ENCODE results near the gene NOP14. TPM values are rescaled to one million over a fixed set of nuclear protein-coding genes. Genes with fewer than 3 reads are reported as not detected.

The NOP14 gene
- total RNA-seq, 1 experiment from 2014 or later: 50.1 TPM

DNA sequence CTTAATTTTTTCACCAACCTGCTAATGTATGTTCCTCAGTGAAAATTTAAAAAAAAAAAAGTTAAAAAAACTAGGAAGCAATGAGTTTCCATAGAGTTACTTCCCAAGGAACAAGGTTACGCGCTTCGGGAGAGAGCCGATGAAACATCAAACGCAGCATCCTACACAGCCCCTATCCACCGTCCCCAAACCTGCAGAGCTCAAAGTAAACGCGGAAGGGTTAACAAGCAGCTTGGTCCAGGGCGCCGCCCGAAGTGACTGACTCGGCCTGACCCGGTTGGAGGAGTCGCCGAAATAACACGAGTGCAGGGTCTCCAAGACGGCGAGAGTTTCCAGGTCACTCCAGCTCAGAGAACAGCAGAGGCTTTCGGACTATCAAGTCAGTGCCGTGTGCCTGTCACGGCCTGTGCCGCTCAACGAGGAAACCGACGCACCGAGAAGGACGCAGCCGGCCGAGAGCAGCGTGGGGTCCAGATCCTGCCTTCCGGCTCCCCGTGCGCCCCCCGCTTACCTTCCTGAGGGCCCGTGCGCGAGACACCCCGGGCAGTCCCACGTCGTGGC, 512 bp downstream of the NOP14 start:
- H3K79me1 ChIP-seq (ENCODE audit: insufficient read depth, low read depth, low read length, poor library complexity, severe bottlenecking): no peaks in the 10 kb centered on the region
- H3K4me3 Mint-ChIP-seq: peak overlapping the region; percentile 91 to 94
- no peak overlapping the region for H3T11ph ChIP-seq (ENCODE audit: low read length)
- peak overlapping the region; percentile 75 for H3K18ac ChIP-seq (ENCODE audit: insufficient read length, low read depth, low read length)
- H3K23ac ChIP-seq (ENCODE audit: insufficient read length, low read depth, low read length): no peak overlapping the region
- H3K27me3 Mint-ChIP-seq (ENCODE audit: low read depth): peaks cover 13% of the 10 kb centered on the region
- H3K27ac Mint-ChIP-seq: peak overlapping the region; percentile 44 to 97 (median 87)
- no peak overlapping the region for H3K27ac ChIP-seq (ENCODE audit: insufficient read length, low read depth, low read length)
- no peaks in the 10 kb centered on the region for H3K9me3 ChIP-seq (ENCODE audit: control insufficient read depth, low read depth, low read length)
- DNase-seq: peak; percentile 66
- H3K36me3 Mint-ChIP-seq (ENCODE audit: insufficient read depth in 1 of 3, low read depth in 3 of 3): peaks cover 19 to 23% (median 20%) of the 10 kb centered on the region in 3 experiments
- H3K9ac ChIP-seq (ENCODE audit: extremely low read depth, insufficient read length, low read length): peak overlapping the region; percentile 84
- no peak overlapping the region for H3K4ac ChIP-seq (ENCODE audit: low read depth, low read length)
- no peak overlapping the region for H3K56ac ChIP-seq (ENCODE audit: insufficient read length, low read depth, low read length)
- no peak overlapping the region for H2BK5ac ChIP-seq (ENCODE audit: insufficient read length, low read length)
- H3K79me2 ChIP-seq (ENCODE audit: insufficient read depth, low read length): no peaks in the 10 kb centered on the region
- H2BK20ac ChIP-seq (ENCODE audit: low read depth, low read length, poor library complexity, severe bottlenecking): no peak overlapping the region
- peaks cover 15 to 23% of the 10 kb centered on the region in 2 experiments for H3K4me1 Mint-ChIP-seq
- no peak overlapping the region for H4K8ac ChIP-seq (replicated peaks; ENCODE audit: insufficient read length, low read depth, low read length)
- no peaks in the 10 kb centered on the region for H3K23me2 ChIP-seq (ENCODE audit: insufficient read length, low read depth, low read length, poor library complexity, severe bottlenecking)
- H3K14ac ChIP-seq (ENCODE audit: insufficient read depth, low read length): peak overlapping the region; percentile 91
- H2BK12ac ChIP-seq (ENCODE audit: insufficient read length, low read depth, low read length): no peak overlapping the region
- TF ChIP-seq, protein P1, sequence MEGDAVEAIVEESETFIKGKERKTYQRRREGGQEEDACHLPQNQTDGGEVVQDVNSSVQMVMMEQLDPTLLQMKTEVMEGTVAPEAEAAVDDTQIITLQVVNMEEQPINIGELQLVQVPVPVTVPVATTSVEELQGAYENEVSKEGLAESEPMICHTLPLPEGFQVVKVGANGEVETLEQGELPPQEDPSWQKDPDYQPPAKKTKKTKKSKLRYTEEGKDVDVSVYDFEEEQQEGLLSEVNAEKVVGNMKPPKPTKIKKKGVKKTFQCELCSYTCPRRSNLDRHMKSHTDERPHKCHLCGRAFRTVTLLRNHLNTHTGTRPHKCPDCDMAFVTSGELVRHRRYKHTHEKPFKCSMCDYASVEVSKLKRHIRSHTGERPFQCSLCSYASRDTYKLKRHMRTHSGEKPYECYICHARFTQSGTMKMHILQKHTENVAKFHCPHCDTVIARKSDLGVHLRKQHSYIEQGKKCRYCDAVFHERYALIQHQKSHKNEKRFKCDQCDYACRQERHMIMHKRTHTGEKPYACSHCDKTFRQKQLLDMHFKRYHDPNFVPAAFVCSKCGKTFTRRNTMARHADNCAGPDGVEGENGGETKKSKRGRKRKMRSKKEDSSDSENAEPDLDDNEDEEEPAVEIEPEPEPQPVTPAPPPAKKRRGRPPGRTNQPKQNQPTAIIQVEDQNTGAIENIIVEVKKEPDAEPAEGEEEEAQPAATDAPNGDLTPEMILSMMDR (conservative IDR thresholded peaks at IDR 0.05): no peak
- no peak overlapping the region for H2BK15ac ChIP-seq (ENCODE audit: low read depth, low read length)
- H3K4me2 ChIP-seq (ENCODE audit: insufficient read depth, insufficient read length, low read length): peak overlapping the region; percentile 71
- no peak overlapping the region for H2AFZ ChIP-seq (ENCODE audit: low read length)
- no peak overlapping the region for H4K91ac ChIP-seq (ENCODE audit: insufficient read length, low read depth, low read length)
- H3K27me3 ChIP-seq (ENCODE audit: insufficient read depth, low read length): no peaks in the 10 kb centered on the region
- no peaks in the 10 kb centered on the region for H3K4me1 ChIP-seq (ENCODE audit: insufficient read depth, low read length)
- no CpG with 5 or more reads among the region's 40 CpGs for WGBS (ENCODE audit: extremely low coverage, insufficient read length, low lambda C conversion rate)
- H2AK5ac ChIP-seq (ENCODE audit: insufficient read length, low read length): no peak overlapping the region
- H3K9me3 Mint-ChIP-seq: peaks cover 0 to 3% of the 10 kb centered on the region in 2 experiments; a peak in 3 of 5 replicates
- no peak overlapping the region for H4K5ac ChIP-seq (ENCODE audit: insufficient read length, low read depth, low read length)
- no peak overlapping the region for H2BK120ac ChIP-seq (ENCODE audit: low read depth, low read length, poor library complexity, severe bottlenecking)
- peaks cover 2% of the 10 kb centered on the region for H4K20me1 ChIP-seq (ENCODE audit: control insufficient read depth, insufficient read depth, insufficient read length)

Data from H9 (cell line).